Esophagus muscularis mucosa (tissue), 4 donors: ENCODE data around the gene MAD1L1. TPM values are rescaled to one million over a fixed set of nuclear protein-coding genes. Genes with fewer than 3 reads are reported as not detected.

Experiments used
- DNase-seq: peaks from one replicate; pipeline ENCODE4 v3.0.0-alpha.2; 2017; ENCODE audit errors: extremely low spot score
- H3K27ac ChIP-seq, 4 donors: fragments of 200-600 bp; sonication (generic); replicated peaks in 1 of 4; 1 replicate in 3 of 4; 2 replicates in 1 of 4; pipeline ENCODE4 v1.5.1; 2016 to 2019; ENCODE audit warnings: mild to moderate bottlenecking in 1 of 4
- H3K27me3 ChIP-seq, 4 donors: fragments of 200-600 bp; sonication (generic); one replicate each; pipeline versions ENCODE4 v1.5.1 to v1.6.0; 2016 to 2019
- H3K36me3 ChIP-seq, 4 donors: fragments of 200-600 bp; sonication (generic); one replicate each; pipeline ENCODE4 v1.5.1; 2016 to 2019
- H3K4me1 ChIP-seq, 4 donors: fragments of 200-600 bp; sonication (generic); one replicate each; pipeline ENCODE4 v1.5.1; 2016 to 2019
- H3K4me3 ChIP-seq, 4 donors: fragments of 200-600 bp; sonication (generic); 1 replicate in 2 of 4; 2 replicates in 2 of 4; pipeline ENCODE4 v1.5.1; 2016 to 2019; ENCODE audit warnings: mild to moderate bottlenecking in 4 of 4, moderate library complexity in 1 of 4
- H3K9me3 ChIP-seq, 4 donors: fragments of 200-600 bp; sonication (generic); 1 replicate in 3 of 4; 2 replicates in 1 of 4; pipeline ENCODE4 v1.5.1; 2016 to 2019
- EP300 ChIP-seq: sonication (generic); formaldehyde crosslinking; IDR thresholded peaks from one replicate; pipeline ENCODE4 v1.6.1; 2017; ENCODE audit warnings: antibody characterized with exemption
- POLR2A ChIP-seq: fragments of 450-650 bp; IDR thresholded peaks from one replicate; pipeline ENCODE4 v1.6.1; 2017; ENCODE audit warnings: antibody characterized with exemption, moderate library complexity, mild to moderate bottlenecking, low read depth
- POLR2AphosphoS5 ChIP-seq, 2 donors: sonication (generic); formaldehyde crosslinking; IDR thresholded peaks; one replicate each; pipeline ENCODE4 v1.6.1; 2017; ENCODE audit warnings: antibody characterized with exemption in 2 of 2
- WGBS: methylation state at CpG from one replicate; pipeline ENCODE4 v1.1.5; 2018; 5-methylcytosine and 5-hydroxymethylcytosine counted together
- intact Hi-C: fragments of 100-400 bp; cut with DNase I; formaldehyde crosslinking; loops from one replicate; pipeline ENCODE4 v1.15.1; 2023
- total RNA-seq, 4 donors: library from RNA; depleted of rRNA; stranded (reverse); fragments of >200 nt; gene quantifications; one replicate each; pipeline versions ENCODE4 v1.1.0 to v1.2.1, GENCODE V29; 2016
- TF ChIP-seq, protein P1 (sequence below), 3 experiments: fragments of 200-600 bp in 2 of 3; fragments of 450-650 bp in 1 of 3; sonication (generic) in 2 of 3; IDR thresholded peaks; one replicate each; pipeline ENCODE4 v1.5.1; 2017 to 2019; ENCODE audit warnings: antibody characterized with exemption in 3 of 3, mild to moderate bottlenecking in 2 of 3, moderate library complexity in 1 of 3

Gene MAD1L1
- total RNA-seq, 4 donors from 2014 or later = 22.2 to 33.1 (median 29.5) TPM

- intact Hi-C loops = no loop called here
- H3K27ac ChIP-seq = no peak overlapping the region
- no peak for DNase-seq
- H3K4me3 ChIP-seq = no peak overlapping the region
- TF ChIP-seq POLR2AphosphoS5 (IDR thresholded peaks at IDR 0.05) (no peak), EP300 (no peak), POLR2A (no peak)
- TF ChIP-seq, protein P1, sequence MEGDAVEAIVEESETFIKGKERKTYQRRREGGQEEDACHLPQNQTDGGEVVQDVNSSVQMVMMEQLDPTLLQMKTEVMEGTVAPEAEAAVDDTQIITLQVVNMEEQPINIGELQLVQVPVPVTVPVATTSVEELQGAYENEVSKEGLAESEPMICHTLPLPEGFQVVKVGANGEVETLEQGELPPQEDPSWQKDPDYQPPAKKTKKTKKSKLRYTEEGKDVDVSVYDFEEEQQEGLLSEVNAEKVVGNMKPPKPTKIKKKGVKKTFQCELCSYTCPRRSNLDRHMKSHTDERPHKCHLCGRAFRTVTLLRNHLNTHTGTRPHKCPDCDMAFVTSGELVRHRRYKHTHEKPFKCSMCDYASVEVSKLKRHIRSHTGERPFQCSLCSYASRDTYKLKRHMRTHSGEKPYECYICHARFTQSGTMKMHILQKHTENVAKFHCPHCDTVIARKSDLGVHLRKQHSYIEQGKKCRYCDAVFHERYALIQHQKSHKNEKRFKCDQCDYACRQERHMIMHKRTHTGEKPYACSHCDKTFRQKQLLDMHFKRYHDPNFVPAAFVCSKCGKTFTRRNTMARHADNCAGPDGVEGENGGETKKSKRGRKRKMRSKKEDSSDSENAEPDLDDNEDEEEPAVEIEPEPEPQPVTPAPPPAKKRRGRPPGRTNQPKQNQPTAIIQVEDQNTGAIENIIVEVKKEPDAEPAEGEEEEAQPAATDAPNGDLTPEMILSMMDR (IDR thresholded peaks at IDR 0.05) = no peak
- WGBS = 97% methylated on average over 21 of the region's 26 CpGs
- H3K4me1 ChIP-seq = peaks cover 0 to 11% (median 0%) of the 10 kb centered on the region in 4 donors
- no peaks in the 10 kb centered on the region for H3K27me3 ChIP-seq
- peaks cover 0 to 38% (median 19%) of the 10 kb centered on the region in 4 donors for H3K36me3 ChIP-seq
- no peaks in the 10 kb centered on the region for H3K9me3 ChIP-seq
Observed at GRCh38 chr7:1884583-1885350, 348.0 kb downstream of the MAD1L1 start.

GRCh38 chr7:1883834-1884582 lies 348.7 kb downstream of the MAD1L1 start:
- WGBS = 85% methylated on average over 22 of the region's 30 CpGs
- Histone ChIP-seq H3K27ac (no peak overlapping the region), H3K27me3 (no peaks in the 10 kb centered on the region), H3K36me3 (peaks cover 0 to 37% (median 19%) of the 10 kb centered on the region in 4 donors), H3K4me3 (no peak overlapping the region), H3K9me3 (peaks cover 0 to 1% (median 0%) of the 10 kb centered on the region in 4 donors), H3K4me1 (peaks cover 0 to 11% (median 0%) of the 10 kb centered on the region in 4 donors)
- DNase-seq = no peak
- intact Hi-C loops = no loop called here
- no peak for TF ChIP-seq EP300
- TF ChIP-seq POLR2A = no peak
- TF ChIP-seq, protein P1 (IDR thresholded peaks at IDR 0.05) = no peak
- TF ChIP-seq POLR2AphosphoS5 (IDR thresholded peaks at IDR 0.05) = no peak

DNA sequence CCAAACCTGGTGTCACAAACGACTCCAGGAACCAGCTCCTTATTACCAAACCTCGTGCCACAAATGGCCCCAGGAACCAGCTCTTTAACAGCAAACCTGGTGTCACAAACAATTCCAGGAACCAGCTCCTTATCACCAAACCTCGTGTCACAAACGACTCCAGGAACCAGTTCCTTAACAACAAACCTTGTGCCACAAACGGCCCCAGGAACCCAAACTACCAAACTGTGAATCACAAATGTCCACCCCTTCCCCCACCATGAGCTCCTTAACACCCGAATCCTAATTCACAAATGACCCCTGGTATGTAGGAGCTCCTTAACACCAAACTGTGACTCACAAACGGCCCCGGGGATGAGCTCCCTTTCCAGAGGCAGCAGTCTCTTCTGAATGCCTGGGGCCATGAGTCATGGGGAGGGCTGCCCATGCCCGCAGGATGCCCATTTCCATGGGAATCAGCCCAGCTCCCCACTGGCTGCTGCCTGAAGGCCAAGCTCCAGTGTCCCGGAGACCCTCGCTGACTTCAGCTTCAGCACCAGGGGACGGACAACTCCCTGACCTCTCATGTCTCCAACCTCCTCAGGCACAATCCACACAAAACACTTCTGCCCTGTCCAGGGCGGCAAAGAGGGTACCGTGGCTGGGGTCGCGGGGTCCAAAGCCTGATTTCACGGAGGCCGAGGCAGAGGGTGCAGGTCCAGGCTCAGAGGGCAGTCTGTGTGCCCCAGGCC lies 349.5 kb downstream of the MAD1L1 start:
- 69% methylated on average over 13 of the region's 18 CpGs for WGBS
- peaks cover 0 to 11% (median 0%) of the 10 kb centered on the region in 4 donors for H3K4me1 ChIP-seq
- H3K9me3 ChIP-seq = peaks cover 0 to 9% (median 0%) of the 10 kb centered on the region in 4 donors
- no peak for DNase-seq
- H3K27ac ChIP-seq = no peak overlapping the region
- intact Hi-C loops = no loop called here
- no peak overlapping the region for H3K4me3 ChIP-seq
- TF ChIP-seq, protein P1 (IDR thresholded peaks at IDR 0.05) = no peak
- TF ChIP-seq EP300 (no peak), POLR2AphosphoS5 (IDR thresholded peaks at IDR 0.05) (no peak), POLR2A (no peak)
- peaks cover 0 to 28% (median 12%) of the 10 kb centered on the region in 4 donors for H3K36me3 ChIP-seq
- H3K27me3 ChIP-seq = no peaks in the 10 kb centered on the region

DNA sequence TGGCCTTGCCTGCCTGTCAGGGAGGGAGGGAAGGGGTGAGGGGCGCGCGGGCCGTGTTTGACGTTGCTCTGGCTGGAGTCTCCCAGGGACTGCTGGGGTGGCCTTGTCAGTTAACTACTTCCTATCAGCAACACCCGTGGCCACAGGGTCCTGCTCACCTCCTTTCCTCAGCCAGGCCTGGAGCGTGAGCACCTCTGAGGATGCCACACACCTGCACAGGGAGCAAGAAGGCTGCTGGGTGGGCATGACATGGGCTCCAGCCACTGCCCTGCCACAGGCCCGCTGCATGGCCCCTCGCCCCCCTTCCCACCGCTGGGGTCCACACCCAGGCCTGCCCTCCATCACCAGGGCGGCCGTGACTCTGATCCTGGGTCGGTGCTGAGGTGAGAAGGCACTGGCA lies 350.3 kb downstream of the MAD1L1 start:
- TF ChIP-seq, protein P1 (IDR thresholded peaks at IDR 0.05) = no peak
- TF ChIP-seq EP300 = no peak
- TF ChIP-seq POLR2AphosphoS5 (IDR thresholded peaks at IDR 0.05) = no peak
- no peak for TF ChIP-seq POLR2A
- 78% methylated on average over 10 of the region's 13 CpGs for WGBS
- H3K9me3 ChIP-seq = peaks cover 0 to 14% (median 0%) of the 10 kb centered on the region in 4 donors

More for the DNA sequence above, 350.3 kb downstream of the MAD1L1 start:
- Histone ChIP-seq H3K36me3 (peaks cover 0 to 21% (median 8%) of the 10 kb centered on the region in 4 donors), H3K27me3 (no peaks in the 10 kb centered on the region), H3K27ac (no peak overlapping the region), H3K4me3 (no peak overlapping the region), H3K4me1 (peaks cover 0 to 11% (median 0%) of the 10 kb centered on the region in 4 donors)
- DNase-seq = no peak
- intact Hi-C loops = no loop called here
